ENCODE measurements around the gene MRPS15.
"Not testable (repeated sequence)": the region's sequence is repeated elsewhere in the genome, so short reads cannot be mapped to it uniquely, and the experiment has no call there.

The MRPS15 gene

DNA sequence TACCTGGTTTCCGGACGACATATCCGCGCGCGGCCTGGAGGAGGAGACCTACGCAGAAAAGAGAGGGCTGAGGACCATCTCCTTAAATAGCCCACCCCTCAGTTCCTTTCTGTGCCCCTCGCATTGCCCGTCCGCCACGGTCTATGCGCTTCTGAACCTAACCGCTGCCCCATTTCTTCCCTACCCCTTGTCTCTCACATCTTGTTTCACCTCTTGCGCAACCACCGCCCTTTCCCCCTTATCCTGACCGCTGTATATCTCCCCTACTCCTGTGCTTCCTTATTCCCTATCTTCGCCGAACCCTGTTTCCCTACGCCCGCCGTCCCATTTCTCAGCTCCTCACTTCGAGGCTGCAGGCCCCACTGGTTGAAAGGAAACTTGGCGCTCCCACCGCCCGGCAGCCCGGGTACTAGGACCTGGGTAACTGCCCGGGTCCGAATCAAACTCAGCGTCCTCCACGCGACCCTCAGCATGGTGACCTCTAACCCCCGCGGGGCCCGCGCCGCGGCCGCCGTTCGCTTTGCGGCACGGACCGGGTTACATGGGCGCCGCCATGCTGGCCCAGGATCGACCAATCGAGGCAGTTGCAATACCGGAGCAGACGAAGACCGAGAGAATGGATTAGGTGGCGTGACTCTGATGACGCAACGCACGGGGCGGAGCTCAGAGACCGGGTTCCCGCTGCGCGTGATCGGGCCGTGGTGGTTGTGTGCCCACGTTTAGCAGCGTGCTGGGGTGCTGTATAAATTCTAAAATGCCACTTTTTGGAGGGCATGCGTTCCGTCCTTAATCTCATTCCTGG lies at the start of gene MRPS15:
TSS of gene MRPS15 (minus strand) at position 582 of the 802 bp plus-strand sequence. CDS start at position 473, 109 bp downstream.
- DNase-seq = peak; percentile 94 to 97

DNA sequence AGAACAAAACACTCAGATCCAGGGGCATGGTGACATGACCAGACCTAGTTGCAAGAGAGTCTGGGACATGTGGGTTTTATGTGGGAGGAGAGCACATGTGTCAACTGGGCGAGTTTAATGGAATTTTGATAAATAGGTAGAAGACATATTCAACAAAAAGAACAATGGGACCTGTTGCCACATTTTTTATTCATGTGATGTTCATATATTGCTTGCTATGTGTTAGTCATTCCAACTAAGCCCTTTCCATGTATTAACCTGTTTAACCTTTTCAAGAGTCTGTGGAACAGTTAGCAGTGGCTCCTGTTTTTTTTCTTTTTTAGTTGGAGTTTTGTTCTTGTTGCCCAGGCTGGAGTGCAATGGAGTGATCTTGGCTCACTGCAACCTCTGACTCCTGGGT lies 48.7 kb upstream of the MRPS15 start:
- DNase-seq = no peak

DNA sequence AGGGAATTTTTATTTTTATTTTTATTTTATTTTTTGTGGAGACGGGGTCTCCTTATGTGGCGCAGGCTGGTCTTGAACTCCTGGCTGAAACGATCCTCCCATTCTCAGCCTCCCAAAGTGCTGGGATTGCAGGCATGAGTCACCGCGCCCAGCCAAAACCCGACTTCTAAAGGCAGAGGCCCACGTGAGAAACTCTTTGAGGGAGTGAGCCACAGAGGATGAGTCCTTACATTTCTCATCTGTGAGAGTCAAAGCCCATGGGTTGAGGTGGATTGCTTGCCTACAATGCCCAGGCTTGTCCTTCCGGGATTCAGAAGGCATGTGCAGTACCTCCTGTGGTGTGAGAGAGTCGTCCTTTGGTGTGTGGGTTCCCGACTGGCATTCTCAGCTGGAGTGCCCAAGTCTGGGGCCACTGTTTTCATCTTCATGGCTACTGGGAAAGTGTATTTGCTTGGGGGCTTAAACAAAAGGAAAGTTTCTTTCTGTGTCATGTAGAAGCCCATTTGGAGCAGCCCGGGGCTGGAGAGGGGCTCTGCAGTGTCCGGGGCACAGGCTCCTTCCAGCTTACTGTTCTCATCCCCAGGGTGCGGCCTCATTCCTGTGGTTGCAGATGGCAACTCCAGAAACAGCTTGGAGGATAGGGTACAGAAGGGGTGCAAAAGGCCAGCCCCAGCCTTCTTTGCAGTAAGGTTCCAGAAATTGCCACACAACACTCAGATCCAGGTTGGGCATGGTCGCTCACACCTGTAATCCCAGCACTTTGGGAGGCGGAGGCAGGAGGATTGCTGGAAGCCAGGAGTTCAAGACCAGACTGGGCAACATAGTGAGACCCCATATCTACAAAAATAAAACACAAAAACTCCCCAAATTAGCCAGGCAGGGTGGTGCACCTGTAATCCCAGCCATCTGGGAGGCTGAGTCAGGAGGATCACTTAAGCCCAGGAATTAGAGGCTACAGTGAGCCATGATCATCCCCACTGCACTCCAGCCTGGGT lies 47.9 kb upstream of the MRPS15 start:
- no peak for DNase-seq

DNA sequence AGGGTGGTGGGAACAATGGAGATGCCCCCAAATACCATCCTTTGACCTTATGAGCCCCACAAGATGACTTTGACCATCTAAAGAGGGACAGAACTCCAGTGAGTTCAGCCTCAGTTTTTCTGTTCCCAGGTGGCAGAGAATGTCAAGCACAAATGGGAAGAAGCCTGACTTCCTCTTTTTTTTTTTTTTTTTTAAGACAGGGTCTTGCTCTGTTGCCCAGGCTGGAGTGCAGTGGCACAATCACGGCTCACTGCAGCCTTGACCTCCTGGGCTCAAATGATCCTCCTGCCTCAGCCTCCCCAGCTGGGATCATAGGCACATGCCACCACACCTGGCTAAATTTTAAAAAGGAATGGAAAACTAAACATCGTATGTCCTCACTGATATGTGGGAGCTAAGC lies 47.0 kb upstream of the MRPS15 start:
- DNase-seq = not testable (repeated sequence)

DNA sequence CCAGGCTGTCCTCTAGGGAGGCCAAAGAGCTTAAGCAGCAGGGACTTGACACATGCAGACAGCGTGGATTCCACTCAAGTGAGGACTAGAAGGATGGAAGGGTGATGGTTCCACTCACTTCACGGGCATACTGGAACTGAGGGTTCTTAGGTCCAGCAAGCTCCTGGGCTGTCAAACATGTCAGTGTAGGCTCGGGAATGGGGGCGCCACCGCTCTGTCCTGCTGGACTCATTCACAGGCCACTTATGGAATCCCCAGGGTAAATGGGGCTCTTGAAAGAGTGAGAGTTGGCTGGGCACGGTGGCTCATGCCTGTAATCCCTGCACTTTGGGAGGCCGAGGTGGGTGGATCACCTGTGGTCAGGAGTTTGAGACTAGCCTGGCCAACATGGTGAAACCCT lies 46.2 kb upstream of the MRPS15 start:
- DNase-seq = no peak

DNA sequence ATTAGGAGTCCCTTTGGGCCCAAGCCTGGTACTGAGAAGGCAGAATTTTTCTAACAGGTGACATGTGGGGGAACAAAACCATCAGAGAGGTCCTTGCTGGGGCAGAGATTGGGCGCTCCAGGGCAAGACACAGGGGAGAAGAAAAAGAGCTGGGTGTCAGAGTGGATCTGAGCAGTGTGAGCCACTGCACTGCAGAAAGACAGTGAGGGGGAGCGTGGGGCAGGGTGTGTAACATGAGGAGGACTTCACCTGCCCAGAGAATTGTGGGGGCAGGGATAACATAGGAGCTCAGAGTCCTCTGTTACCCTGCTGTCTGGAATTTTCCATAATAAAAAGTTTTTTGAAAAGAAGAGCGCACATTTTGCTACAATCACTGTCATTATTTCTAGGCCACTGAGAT lies 44.1 kb upstream of the MRPS15 start:
- no peak for DNase-seq

DNA sequence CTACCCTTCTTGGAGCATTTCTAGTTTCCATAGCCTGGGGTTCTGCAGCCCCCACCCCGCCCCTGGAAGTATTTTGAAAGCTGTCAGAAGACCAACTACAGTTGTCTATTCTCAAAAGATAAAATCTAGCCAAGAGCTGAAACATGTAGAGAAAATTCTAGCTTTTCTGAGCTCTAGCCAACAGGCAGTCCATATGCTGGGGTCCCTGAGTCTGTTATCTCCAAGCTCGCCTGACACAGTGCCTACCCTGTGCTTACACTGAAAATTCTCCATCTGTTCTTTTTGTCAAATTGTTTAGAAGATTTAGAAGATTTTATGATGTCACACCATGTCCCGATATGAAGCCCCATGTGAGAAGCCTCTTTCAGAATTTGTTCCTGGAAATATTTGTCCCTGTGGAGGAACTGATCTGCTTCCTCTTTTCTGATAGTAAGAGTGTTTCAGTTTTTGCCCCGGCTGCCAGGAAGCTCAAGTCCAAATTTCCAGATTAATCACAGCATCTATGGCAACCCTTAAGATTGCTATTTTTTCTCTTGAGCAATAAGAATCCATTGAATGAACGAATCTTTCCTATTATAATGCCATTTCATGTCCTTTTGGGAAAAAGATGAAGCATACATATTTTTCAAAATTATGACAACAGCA lies 42.2 kb upstream of the MRPS15 start:
- DNase-seq = no peak

DNA sequence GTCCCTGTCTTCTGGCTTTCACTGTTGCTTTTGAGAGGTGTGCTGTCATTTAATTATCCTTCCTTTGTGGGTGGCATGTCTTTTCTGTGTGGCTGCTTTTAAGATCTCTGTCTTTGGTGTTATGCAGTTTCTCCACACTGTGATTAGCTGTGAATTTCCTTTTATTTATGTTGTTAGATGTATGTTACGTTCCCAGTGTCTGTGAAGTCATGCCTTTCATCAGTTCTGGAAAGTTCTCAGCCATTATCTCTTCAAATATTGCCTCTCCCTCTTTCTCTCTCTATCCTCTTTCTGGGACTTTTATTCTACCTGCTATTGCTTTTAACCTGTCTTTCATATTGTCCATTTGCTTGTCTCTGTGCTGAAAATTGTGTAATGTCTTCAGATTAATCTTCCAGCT lies 39.5 kb upstream of the MRPS15 start:
- DNase-seq = no peak

DNA sequence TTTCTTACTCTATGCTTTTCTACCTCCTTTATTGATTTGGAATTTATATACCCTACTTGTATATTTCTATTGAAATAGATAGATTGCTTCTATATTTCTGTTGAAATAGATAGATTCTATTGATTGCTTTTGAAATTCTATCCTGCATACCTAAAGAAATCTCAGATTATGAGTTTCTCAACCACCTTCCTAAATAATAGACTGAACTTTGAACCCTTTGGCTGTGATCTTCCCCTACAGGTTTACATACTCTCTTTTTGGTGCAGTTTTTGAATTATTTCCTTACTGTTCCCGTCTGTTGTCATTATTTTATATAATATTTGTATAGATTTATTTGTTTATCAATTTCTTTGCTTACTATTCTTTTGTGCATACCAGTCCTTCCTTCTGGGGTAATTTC lies 39.0 kb upstream of the MRPS15 start:
- no peak for DNase-seq

DNA sequence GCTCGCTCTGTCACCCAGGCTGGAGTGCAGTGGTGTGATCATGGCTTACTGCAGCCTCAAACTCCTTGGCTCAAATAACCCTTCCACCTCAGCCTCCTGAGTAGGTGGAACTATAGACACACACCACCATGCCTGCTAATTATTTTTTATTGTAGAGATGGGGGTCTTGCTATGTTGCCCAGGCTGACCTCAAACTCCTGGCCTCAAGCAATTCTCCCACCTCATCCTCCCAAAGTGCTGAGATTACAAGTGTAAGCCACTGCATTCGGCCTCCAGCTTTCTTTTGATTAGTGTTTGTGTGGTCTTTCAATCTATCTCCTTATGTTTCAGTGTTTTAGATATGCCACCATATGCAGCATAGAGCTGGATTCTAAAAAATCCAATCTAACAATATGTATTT lies 38.4 kb upstream of the MRPS15 start:
- no peak for DNase-seq

DNA sequence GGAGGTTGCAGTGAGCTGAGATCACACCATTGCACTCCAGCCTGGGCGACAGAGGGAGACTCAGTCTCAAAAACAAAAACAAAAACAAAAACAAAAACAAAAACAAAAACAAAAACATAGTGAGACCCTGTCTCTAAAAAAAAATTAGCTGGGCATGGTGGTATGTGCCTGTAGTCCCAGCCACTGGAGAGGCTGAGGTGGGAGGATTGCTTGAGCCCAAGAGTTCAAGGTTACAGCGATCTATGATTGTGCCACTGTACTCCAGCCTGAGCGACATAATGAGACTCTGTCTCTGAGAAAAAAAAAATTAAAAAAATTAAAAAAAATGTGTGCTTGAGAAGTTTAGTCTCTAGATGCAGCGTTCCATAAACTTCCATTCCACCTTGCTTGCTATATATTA lies 37.7 kb upstream of the MRPS15 start:
- not testable (repeated sequence) for DNase-seq

DNA sequence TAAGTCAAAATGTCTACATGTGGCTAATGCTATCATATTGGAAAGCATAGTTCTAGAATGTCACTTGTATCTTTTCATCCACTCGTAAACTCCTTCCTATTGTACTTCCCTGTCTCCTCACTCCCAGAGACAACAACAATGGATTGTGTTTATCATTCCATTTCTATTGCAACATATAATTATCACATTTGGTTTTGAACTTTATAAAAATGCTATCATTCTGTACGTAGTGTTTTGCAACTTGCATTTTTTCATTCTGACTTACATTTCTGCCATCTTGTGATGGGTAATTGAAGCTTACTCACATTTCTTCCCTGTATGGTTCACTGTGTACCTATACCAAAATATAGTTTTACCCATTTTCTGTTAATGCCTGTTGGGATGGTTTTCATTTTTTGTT lies 33.0 kb upstream of the MRPS15 start:
- DNase-seq = no peak

DNA sequence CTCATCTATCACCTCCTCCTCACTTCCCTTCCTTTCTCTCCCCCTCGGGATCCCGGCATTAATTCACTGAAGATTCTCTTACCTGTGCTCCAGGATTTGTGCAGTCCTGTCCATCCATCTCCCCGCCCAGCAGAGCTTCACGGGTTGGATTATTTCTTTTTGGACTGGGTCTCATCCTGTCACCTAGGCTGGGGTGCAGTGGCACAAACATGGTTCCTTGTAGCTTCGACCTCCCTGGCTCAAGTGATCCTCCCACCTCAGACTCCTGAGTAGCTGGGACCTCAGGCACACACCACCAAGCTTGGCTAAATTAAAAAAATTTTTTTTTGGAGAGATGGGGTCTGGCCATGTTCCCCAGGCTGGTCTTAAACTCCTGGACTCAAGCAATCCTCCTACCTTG lies 30.8 kb upstream of the MRPS15 start:
- no peak for DNase-seq

DNA sequence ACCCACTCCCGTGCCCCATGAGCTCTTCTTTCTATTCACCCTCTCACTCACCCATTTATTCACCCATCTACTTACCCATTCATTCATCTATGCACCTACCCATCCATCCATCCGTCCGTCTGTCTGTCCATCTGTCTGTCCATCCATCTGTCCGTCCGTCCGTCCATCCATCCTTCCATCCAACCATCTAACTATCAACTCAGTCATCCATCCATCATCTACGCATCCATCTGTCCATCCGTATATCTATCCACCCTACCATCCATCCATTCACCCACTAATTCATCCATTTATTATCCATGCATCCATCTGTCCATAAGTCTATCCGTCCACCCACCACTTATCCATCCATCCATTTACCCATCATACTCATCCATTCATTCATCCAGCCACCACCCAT lies 29.3 kb upstream of the MRPS15 start:
- DNase-seq = no peak

DNA sequence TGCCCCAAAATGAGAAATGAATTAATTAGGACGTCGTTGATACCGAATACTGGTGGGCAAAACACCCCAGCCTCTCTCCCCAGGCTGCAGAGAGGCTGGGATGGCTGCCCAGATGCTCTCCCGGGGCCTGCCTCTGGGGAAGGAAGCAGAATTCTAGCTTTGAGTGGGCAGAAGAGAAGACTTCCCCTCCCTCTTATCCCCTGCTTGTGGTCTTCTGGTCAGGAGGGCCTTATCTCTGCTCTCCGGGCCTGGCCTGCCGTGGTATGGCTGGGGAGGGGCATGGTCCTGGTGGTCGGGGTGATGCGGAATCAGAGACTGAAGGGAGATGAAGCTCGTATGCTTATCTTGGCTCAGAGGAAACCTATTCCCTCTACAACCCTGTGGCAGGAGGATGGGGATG lies 28.3 kb upstream of the MRPS15 start:
- DNase-seq = no peak

DNA sequence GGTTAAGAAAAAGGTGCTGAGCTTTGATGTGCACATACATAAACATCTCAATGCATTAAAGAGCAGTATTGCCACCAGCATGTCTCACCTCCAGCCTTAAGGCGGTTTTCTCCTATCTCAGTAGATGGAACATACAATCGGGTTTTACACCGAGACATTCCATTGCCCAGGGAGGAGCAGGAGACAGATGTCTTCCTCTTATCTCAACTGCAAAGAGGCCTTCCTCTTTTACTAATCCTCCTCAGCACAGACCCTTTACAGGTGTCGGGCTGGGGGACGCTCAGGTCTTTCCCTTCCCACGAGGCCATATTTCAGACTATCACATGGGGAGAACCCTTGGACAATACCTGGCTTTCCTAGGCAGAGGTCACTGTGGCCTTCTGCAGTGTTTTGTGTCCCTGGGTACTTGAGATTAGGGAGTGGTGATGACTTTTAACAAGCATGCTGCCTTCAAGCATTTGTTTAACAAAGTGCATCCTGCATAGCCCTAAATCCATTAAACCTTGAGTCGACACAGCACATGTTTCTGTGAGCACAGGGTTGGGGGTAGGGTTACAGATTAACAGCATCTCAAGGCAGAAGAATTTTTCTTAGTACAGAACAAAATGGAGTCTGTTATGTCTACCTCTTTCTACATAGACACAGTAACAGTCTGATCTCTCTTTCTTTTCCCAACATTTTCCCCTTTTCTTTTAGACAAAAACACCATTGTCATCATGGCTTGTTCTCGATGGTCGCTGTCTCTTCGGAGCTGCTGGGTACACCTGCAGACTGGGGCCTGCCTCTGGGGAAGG lies 25.3 kb upstream of the MRPS15 start:
- not testable (repeated sequence) for DNase-seq

DNA sequence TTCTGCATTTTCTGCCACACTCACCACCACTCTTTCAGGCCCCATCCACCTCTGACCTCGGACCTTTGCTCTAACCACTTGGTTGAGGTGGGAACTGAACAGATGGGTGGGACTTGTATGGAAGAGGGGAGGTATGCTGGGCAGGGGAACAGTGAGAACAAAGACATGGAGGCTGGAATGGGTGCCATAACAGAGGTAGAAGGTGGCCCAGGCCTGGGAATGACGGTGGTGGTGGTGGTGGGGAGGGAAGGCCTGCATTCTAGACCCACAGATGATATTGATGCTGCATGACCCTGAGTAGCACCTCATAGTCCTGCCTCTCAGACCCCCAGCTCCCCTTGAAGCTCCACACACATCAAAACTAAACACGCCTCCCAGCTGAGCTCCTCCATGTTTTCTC lies 23.7 kb upstream of the MRPS15 start:
- no peak for DNase-seq

DNA sequence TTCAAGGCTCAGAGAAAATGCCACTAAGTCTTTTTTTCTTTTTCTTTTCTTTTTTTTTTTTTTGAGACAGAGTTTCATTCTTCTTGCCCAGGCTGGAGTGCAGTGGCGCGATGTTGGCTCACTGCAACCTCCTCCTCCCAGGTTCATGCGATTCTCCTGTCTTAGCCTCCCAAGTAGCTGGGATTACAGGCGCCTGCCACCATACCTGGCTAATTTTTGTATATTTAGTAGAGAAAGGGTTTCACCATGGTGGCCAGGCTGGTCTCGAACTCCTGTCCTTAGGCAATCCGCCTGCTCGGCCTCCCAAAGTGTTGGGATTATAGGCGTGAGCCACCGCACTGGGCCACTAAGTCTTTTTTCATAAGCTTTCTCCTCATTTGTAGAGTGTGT lies 23.1 kb upstream of the MRPS15 start:
- DNase-seq = not testable (repeated sequence)

DNA sequence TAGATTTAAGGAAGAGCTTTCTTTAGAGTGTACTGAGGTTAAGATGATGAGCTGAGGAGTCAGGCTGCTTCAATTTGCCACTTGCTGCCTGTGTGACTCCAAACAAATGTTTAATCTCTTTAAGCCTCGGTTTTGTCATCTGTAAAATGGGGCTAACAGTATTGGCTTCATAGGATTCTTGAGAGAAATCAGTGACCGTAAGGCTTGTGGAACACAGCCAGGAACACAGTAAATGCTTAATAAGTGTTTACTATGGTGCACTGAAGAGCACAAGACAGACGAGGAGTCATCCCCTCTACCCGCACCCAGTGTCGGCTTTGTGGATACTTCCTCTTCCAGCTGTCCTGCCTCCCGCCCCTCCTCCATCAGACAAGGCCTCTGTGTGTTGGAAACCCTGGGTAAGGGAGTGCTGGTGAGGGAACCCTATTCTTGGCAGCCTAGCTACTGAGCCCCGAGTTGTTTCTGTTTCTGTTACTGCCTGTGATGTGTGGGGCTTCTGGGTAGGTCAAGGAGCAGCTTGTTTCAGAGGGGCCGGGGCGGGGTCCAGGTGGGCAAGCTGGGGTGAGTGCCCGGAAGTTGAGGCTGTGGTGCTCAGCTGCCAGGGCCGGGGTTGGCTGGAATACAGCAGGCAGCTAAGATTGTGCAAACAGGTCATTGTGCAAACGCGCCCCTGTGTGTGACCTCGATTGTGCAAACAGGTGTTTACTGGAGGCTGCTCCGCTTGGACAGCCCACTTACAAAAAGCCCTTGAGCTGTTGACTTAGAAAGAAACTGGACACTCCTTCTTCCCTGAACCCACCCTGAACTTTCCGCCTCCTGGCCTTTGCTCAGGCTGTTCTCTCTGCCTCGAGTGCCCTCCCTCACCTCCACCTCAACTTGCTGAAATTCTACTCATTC lies 22.5 kb upstream of the MRPS15 start:
- DNase-seq = no peak

DNA sequence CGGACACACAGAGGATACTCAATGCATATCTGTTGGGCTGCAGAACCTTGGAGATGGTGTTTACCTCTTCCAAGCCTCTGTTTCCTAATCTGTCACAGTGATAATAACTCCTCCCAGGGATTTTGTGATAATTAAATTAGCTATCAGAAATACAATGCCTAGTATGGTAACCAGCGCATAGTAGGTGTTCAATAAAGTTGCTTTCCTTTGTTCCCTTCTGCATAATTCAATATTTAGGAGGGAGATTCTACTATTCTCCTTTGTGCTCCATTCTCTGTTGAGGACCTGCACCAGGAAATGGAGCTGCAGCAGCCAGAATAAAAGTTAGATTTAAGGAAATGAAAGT lies 21.9 kb upstream of the MRPS15 start:
- DNase-seq = no peak

DNA sequence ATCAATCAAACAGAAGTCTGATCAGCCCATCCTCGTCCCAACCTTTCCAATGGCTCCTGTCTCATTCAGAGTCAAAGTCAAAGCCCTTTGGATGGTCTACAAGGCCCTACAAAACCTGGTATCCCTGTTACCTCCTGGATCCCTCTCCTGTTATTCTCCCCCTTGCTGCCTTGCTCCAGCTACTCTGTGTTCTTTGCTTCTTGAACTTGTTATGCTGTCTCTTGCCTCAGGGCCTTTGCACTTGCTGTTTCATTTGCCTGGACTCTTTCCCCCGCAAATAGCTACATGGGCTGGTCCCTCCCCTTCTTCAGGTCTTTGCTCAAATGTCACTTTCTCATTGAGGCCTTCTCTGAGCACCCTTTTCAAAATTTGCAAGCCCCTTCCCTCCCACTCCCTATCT lies 19.9 kb upstream of the MRPS15 start:
- DNase-seq = no peak

All from NCI-H2081 (cell line).